ENCODE results near the gene PLA2R1.

PLA2R1 gene

GRCh38 chr2:160062292-160063005 is at the start of gene PLA2R1:
PLA2R1 (minus strand) TSS chr2:160062615; CDS start chr2:160062403, 212 bp downstream.
- no peak for DNase-seq

- peak in 1 of 3 experiments; percentile 1 for DNase-seq
These were observed 48.3 kb upstream of the PLA2R1 start for GRCh38 chr2:160110674-160111239.

GRCh38 chr2:160109939-160110673 is 47.7 kb upstream of the PLA2R1 start:
- peak in 2 of 3 experiments; percentile 0 to 41 for DNase-seq

- DNase-seq, result no peak
These were observed 46.8 kb upstream of the PLA2R1 start for GRCh38 chr2:160109243-160109642.

- DNase-seq, result no peak
These were observed 46.2 kb upstream of the PLA2R1 start for GRCh38 chr2:160108646-160109045.

- DNase-seq, result peak in 2 of 3 experiments; percentile 1 to 27
These were observed 43.0 kb upstream of the PLA2R1 start for GRCh38 chr2:160105366-160105765.

GRCh38 chr2:160104115-160104514 is 41.7 kb upstream of the PLA2R1 start:
- DNase-seq, result no peak

GRCh38 chr2:160097326-160097725 is 34.9 kb upstream of the PLA2R1 start:
- DNase-seq, result no peak

GRCh38 chr2:160096409-160096808 is 34.0 kb upstream of the PLA2R1 start:
- no peak for DNase-seq

GRCh38 chr2:160092445-160092844 is 30.0 kb upstream of the PLA2R1 start:
- DNase-seq, result no peak

- no peak for DNase-seq
These were observed 29.0 kb upstream of the PLA2R1 start for GRCh38 chr2:160091381-160091780.

GRCh38 chr2:160087854-160088745 is 25.7 kb upstream of the PLA2R1 start:
- DNase-seq, result peak in 1 of 3 experiments; percentile 0

GRCh38 chr2:160085662-160086061 is 23.2 kb upstream of the PLA2R1 start:
- no peak for DNase-seq

- DNase-seq, result no peak
These were observed 15.7 kb upstream of the PLA2R1 start for GRCh38 chr2:160077912-160078810.

- peak in 1 of 3 experiments; percentile 10 for DNase-seq
These were observed 14.5 kb upstream of the PLA2R1 start for GRCh38 chr2:160076914-160077313.

GRCh38 chr2:160076241-160076640 is 13.8 kb upstream of the PLA2R1 start:
- DNase-seq, result no peak

- DNase-seq, result no peak
These were observed 12.8 kb upstream of the PLA2R1 start for GRCh38 chr2:160075171-160075570.

- DNase-seq, result no peak
These were observed 11.0 kb upstream of the PLA2R1 start for GRCh38 chr2:160073284-160073888.

GRCh38 chr2:160068906-160069305 is 6.5 kb upstream of the PLA2R1 start:
- DNase-seq, result no peak

- DNase-seq, result no peak
These were observed 2.5 kb upstream of the PLA2R1 start for GRCh38 chr2:160064916-160065315.

GRCh38 chr2:160063879-160064612 is 1.6 kb upstream of the PLA2R1 start:
- DNase-seq, result no peak

Measured in NCI-H1417 (cell line).